Hematopoietic multipotent progenitor cell treated with erythropoietin and hydrocortisone succinate and interleukin-3 and kit ligand, for 17 days (in vitro differentiated cells): Measurements from ENCODE around the gene IDH3A.
A peak's percentile ranks its signal among the peaks of the same experiment; 100 is the strongest.
"Not testable (repeated sequence)": the region's sequence is repeated elsewhere in the genome, so short reads cannot be mapped to it uniquely, and the experiment has no call there.

Experiments used
- DNase-seq: peaks from one replicate; pipeline ENCODE4 v3.0.0-alpha.2; 2015; ENCODE audit warnings: low spot score

The IDH3A gene

DNA sequence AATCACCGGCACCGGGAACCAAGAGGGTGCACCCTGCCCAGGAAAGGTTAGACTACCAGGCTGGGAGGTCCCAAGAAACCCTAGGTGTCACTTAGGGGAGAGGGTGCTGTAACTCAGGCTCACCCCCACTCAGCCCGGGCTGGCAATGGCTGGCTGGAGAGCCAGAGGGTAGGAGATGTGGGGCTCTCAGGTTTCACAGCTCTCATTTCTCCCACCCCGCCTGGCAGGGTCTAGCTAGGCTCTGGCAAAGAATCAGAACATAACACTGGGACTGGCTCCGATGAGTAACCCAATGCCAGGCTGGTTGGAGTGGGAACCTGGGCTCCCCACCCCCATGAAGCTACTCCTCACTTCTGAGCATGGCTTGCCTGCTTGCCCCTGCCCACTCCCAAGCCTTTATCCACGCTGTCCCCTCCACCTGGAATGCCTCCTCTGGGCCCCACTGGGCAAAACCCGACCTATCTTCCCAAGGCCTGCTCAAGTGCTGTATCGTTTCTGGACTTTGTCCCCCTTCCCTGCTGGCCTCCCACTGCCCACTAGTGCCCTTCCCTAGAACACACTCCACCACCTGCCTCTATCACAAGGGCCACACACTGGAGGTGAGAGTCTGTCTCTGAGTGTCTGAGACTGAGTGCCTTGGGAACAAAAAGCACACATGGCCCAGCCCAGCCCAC, 19.9 kb upstream of the IDH3A start:
- no peak for DNase-seq

DNA sequence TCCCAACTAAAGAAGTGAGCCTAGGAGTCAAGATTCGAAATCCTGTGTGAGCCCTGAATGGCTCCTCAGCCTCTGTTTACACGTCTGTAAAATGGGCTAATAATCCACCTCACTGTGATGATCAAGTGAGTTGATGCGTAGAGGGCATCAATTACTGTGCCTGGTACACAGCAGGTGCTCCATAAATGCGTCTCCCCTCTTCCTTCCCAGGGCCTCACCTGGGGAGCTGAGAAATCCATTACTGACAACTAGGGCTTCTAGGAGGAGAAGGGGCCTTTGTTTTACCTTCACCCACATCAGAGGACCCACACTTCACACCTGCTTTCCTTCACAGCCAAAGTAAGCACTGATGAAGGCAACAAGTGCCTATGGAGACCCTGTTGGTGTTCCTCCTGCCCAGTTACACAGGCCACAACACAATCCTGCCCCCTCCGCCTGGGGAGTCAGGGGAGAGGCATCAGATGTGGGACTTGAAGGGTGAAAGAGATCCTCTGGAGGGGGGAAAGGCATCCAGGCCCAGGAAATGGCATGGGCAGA, 19.3 kb upstream of the IDH3A start:
- no peak for DNase-seq

GRCh38 chr15:78130466-78131294, 18.5 kb upstream of the IDH3A start:
- no peak for DNase-seq

DNA sequence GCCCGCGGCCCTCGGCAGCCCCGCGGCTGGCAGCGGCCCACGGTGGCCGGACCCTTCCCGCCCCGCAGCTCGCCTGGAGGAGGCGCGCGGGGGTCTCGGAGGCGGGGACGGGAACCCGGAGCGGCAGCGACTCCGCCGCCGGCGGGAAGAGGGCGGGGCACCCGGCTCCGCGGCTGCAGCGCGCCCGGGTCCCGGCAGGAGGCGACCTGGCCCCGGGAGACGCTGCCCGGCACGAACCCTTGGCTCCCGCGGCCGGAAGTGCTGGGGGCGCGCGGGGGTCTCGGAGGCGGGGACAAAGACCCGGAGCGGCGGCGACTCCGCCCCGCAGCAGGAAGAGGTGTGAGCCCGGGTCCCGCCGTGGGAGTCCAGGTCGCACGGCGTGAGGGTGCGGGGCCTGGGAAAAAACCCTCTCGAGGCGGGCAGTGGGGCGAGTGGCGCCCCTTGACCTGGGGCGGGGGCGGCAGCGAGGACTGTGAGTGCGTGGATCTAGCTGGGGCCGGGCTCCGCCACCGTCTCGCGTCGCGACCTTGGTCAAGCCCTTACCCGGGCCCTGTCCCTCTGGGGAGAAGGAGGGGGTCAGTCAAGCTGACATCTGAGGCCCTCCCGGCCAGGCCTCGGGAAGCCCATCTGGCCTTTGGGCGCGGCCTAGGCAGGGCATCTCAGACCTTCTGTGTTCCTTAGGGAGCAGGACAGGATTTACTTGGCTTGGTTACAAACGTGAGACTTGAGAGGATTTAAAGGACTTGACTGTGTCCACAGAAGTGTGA, 17.7 kb upstream of the IDH3A start, which contains the start of gene CIB2:
TSS of gene CIB2 (minus strand) at position 151 of the 767 bp plus-strand sequence. CDS start 230 bp downstream, outside the sequence.
- DNase-seq = peak; percentile 65

- DNase-seq = no peak
Observed at GRCh38 chr15:78133801-78134200, 15.4 kb upstream of the IDH3A start.

GRCh38 chr15:78139578-78139977, 9.6 kb upstream of the IDH3A start:
- no peak for DNase-seq

GRCh38 chr15:78140292-78140691, 8.9 kb upstream of the IDH3A start:
- no peak for DNase-seq

DNA sequence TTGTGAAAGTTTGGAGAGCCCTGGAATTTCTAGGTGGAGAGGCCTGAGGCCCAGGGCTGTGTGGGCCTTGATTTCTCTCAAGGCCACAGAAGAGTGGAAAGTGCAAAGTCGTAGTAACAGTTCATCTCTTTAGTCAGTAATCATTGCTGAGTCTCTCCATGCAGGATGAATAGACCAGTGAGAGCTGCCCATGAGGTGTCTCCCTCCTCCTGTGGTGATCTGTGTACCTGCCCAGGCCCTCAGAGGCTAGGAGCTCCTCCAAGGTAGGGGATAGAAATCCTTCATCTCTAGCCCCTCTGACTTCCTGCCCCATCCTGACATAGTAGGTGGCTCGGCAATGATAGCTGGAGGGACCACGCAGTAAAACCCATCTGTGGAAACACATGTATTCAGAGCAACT, 6.8 kb upstream of the IDH3A start:
- DNase-seq = no peak

DNA sequence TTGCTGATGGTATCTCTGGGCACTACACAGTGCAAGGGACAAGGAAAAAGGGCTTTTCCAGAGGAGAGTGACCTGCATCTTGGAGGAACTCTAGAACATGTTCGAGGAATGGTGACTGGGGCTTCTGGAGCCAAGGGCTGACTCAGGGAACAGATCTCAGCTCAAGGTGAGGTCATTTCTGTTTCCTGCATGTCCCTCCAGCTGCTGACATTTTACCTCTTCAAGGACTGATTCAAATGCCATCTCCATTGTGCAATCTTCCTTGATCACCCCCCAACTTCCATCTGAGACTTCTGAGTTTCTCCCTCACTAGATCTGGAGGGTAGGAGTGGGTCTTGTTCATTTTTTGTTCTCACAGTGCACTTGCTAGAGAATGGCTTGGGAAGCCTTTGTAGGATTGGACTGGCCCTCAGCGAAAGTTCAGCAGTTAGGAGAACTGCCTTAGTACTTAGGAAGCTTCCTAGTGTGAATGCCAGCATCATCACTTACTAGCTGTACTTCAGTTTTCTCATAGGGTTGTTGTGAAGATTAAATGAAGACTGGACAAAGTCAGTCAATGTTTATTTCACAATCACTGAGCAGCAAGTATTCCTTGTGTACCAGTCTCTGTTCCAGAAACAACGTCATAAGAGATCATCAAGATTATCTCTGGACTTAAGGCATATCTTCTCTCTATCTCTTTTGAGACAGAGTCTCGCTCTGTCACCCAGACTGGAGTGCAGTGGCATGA, 2.6 kb upstream of the IDH3A start:
- no peak for DNase-seq

DNA sequence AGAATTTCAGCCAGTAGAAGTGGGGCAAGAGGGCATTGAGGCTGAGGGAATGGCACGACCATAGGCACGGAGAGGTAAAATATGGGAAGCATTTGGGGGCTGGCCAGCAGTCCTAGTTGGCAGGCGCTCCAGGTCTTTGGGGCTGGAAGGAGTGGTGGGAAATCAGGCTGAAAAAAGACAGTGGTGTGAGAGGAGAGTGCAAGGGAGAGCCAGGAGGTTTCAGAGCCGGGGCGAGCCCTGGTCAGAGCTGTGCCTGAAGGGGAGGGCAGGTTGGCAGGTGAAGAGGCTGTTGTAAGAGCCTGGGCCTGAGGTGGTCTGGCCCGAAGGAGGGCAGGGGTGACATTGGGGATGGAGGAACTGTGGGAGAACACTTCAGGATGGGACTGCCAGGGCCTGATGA, 1.6 kb upstream of the IDH3A start:
- DNase-seq = no peak

- DNase-seq = no peak
Observed at GRCh38 chr15:78148392-78149067, 632 bp upstream of the IDH3A start.

- DNase-seq = peak; percentile 35
Observed at GRCh38 chr15:78149805-78150751, 916 bp downstream of the IDH3A start.

DNA sequence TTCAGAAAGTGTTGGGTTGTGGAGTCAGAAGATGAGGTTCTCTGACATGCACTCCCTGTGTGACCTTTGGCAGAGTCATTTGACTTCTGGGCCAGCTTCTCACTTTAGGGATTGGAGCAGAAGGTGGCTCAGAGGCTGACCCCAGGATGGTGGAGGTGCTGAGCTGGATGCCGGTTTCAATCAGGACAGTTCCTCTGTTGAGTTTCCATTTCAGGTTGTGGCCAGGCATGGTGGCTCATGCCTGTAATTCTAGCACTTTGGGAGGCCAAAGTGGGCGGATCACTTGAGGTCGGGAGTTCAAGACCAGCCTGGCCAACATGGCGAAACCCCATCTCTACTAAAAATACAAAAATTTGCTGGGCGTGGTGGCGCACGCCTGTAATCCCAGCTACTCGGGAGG, 1.9 kb downstream of the IDH3A start:
- DNase-seq = not testable (repeated sequence)

DNA sequence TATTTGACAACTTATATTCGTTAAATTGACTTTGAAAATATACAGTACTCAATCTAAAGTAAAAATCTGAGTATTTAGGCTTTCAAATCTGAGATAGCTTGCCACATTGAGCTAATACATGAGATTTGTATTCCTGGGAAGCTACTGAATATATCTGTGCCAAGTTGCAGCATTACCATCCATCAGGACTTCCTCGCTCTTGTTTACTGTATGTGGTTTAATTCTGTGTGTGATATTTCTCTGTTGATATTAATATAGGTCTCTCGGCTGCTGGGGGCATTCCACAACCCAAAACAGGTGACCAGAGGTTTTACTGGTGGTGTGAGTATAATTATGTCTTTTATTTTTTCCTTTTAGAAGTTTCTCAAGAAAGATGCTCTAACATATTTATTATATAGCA, 5.8 kb downstream of the IDH3A start:
- DNase-seq = no peak

GRCh38 chr15:78155355-78155939, 6.3 kb downstream of the IDH3A start:
- DNase-seq = no peak

GRCh38 chr15:78156653-78157052, 7.5 kb downstream of the IDH3A start:
- no peak for DNase-seq

DNA sequence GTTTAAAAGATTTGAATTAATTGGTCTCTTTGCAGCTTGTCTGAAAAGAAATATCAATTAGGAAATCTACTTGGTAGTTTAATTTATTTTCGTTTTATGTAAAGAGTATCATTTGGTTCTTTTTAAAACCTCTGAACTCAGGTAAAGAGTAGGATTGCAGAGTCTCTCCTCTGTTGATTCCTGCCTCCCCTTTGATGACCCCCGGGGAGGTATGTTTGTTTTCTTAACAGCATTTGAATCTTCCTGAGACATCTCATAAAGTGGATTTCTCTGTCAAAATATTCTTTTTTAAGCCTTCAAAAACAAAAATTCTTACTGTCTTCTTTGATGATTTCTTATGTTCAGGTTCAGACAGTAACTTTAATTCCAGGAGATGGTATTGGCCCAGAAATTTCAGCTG, 8.0 kb downstream of the IDH3A start:
- no peak for DNase-seq

DNA sequence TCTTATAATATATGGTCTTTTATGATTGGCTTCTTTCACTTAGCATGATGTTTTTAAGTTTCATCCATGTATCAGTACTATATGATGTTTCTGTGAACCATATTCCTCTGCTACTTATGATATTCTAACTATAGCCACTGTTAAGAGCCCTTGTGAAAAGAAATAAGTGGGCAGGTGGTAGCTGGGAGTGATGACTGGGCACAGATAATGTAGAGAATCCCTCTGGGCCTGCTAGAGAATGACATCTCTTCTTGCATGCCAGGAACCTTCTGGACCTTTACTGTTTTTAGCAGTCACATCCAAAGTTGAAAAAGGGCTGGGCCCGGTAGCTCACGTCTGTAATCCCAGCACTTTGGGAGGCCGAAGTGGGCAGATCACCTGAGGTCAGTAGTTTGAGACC, 10.2 kb downstream of the IDH3A start:
- no peak for DNase-seq

GRCh38 chr15:78162038-78162437, 12.9 kb downstream of the IDH3A start:
- no peak for DNase-seq

GRCh38 chr15:78164010-78164409, 14.8 kb downstream of the IDH3A start:
- DNase-seq = no peak
